H9 (cell line): Measurements from ENCODE around the gene DNAJC10. TPM values are rescaled to one million over a fixed set of nuclear protein-coding genes. Genes with fewer than 3 reads are reported as not detected.

Source experiments
- DNase-seq: peaks from one replicate; pipeline ENCODE4 v3.0.0-alpha.2; 2017
- H2AFZ ChIP-seq: one replicate; pipeline ENCODE4 v1.6.1; 2013; ENCODE audit warnings: mild to moderate bottlenecking, low read length, control low read depth, moderate library complexity
- H2AK5ac ChIP-seq: 2 replicates; pipeline ENCODE4 v1.6.1; 2013; ENCODE audit warnings: low read length, control low read depth, mixed read lengths; ENCODE audit not compliant: insufficient read length
- H2BK120ac ChIP-seq: one replicate; pipeline ENCODE4 v1.6.1; 2013; ENCODE audit warnings: low read depth, mild to moderate bottlenecking, low read length, control low read depth, inconsistent platforms; ENCODE audit not compliant: poor library complexity, severe bottlenecking
- H2BK12ac ChIP-seq: 2 replicates; pipeline ENCODE4 v1.6.1; 2013; ENCODE audit warnings: low read length, control low read depth, mixed read lengths, low read depth; ENCODE audit not compliant: insufficient read length
- H2BK15ac ChIP-seq: 2 replicates; pipeline ENCODE4 v1.6.1; 2013; ENCODE audit warnings: low read depth, low read length, control low read depth
- H2BK20ac ChIP-seq: one replicate; pipeline ENCODE4 v1.6.1; 2013; ENCODE audit warnings: low read depth, mild to moderate bottlenecking, low read length, control low read depth, inconsistent platforms; ENCODE audit not compliant: poor library complexity, severe bottlenecking
- H2BK5ac ChIP-seq: 2 replicates; pipeline ENCODE4 v1.6.1; 2013; ENCODE audit warnings: low read length, control low read depth, mixed read lengths; ENCODE audit not compliant: insufficient read length
- H3K14ac ChIP-seq: 2 replicates; pipeline ENCODE4 v1.6.1; 2013; ENCODE audit warnings: low read length, control low read depth; ENCODE audit not compliant: insufficient read depth
- H3K18ac ChIP-seq: 2 replicates; pipeline ENCODE4 v1.6.1; 2013; ENCODE audit warnings: low read depth, mild to moderate bottlenecking, mixed read lengths, low read length, control low read depth; ENCODE audit not compliant: insufficient read length
- H3K23ac ChIP-seq: 2 replicates; pipeline ENCODE4 v1.6.1; 2013; ENCODE audit warnings: low read length, control low read depth, mixed read lengths, low read depth; ENCODE audit not compliant: insufficient read length
- H3K23me2 ChIP-seq: 2 replicates; pipeline ENCODE4 v1.6.1; 2013; ENCODE audit warnings: low read depth, mild to moderate bottlenecking, mixed read lengths, low read length, control low read depth; ENCODE audit not compliant: insufficient read length, poor library complexity, severe bottlenecking
- H3K27ac ChIP-seq: 2 replicates; pipeline ENCODE4 v1.5.1; 2013; ENCODE audit warnings: low read length, control low read depth, mixed read lengths, low read depth; ENCODE audit not compliant: insufficient read length
- H3K27me3 ChIP-seq: 2 replicates; pipeline ENCODE4 v1.6.1; 2013; ENCODE audit warnings: low read length, control low read depth, inconsistent platforms; ENCODE audit not compliant: insufficient read depth
- H3K4ac ChIP-seq: 2 replicates; pipeline ENCODE4 v1.6.1; 2013; ENCODE audit warnings: low read depth, mild to moderate bottlenecking, control low read depth, inconsistent platforms, low read length, moderate library complexity
- H3K4me1 ChIP-seq: 2 replicates; pipeline ENCODE4 v1.6.1; 2013; ENCODE audit warnings: low read length, control low read depth, inconsistent platforms; ENCODE audit not compliant: insufficient read depth
- H3K4me2 ChIP-seq: 2 replicates; pipeline ENCODE4 v1.6.1; 2013; ENCODE audit warnings: low read length, control low read depth, mixed read lengths; ENCODE audit not compliant: insufficient read length, insufficient read depth
- H3K56ac ChIP-seq: 2 replicates; pipeline ENCODE4 v1.6.1; 2013; ENCODE audit warnings: low read depth, mild to moderate bottlenecking, mixed read lengths, low read length, control low read depth; ENCODE audit not compliant: insufficient read length
- H3K79me1 ChIP-seq: 2 replicates; pipeline ENCODE4 v1.6.1; 2013; ENCODE audit warnings: low read depth, mild to moderate bottlenecking, moderate library complexity, low read length, control low read depth, inconsistent platforms; ENCODE audit not compliant: insufficient read depth, poor library complexity, severe bottlenecking
- H3K79me2 ChIP-seq: 2 replicates; pipeline ENCODE4 v1.6.1; 2013; ENCODE audit warnings: low read length, control low read depth, inconsistent platforms; ENCODE audit not compliant: insufficient read depth
- H3K9ac ChIP-seq: 2 replicates; pipeline ENCODE4 v1.6.1; 2013; ENCODE audit warnings: low read length, control low read depth, mixed read lengths; ENCODE audit not compliant: insufficient read length; ENCODE audit errors: extremely low read depth
- H3K9me3 ChIP-seq: one replicate; pipeline ENCODE4 v1.6.1; 2013; ENCODE audit warnings: low read depth, low read length, inconsistent platforms; ENCODE audit not compliant: control insufficient read depth
- H3T11ph ChIP-seq: one replicate; pipeline ENCODE4 v1.6.1; 2013; ENCODE audit warnings: mild to moderate bottlenecking, low read length, control low read depth, inconsistent platforms
- H4K20me1 ChIP-seq: one replicate; pipeline ENCODE4 v1.6.1; 2013; ENCODE audit not compliant: control insufficient read depth, insufficient read length, insufficient read depth
- H4K5ac ChIP-seq: 2 replicates; pipeline ENCODE4 v1.6.1; 2013; ENCODE audit warnings: low read depth, mild to moderate bottlenecking, mixed read lengths, low read length, control low read depth; ENCODE audit not compliant: insufficient read length
- H4K8ac ChIP-seq: replicated peaks from 2 replicates; pipeline ENCODE4 v1.6.1; 2013; ENCODE audit warnings: low read length, control low read depth, mixed read lengths, low read depth; ENCODE audit not compliant: insufficient read length
- H4K91ac ChIP-seq: 2 replicates; pipeline ENCODE4 v1.6.1; 2013; ENCODE audit warnings: low read depth, mild to moderate bottlenecking, moderate library complexity, mixed read lengths, low read length, control low read depth; ENCODE audit not compliant: insufficient read length
- H3K27ac Mint-ChIP-seq, 3 experiments: 2 replicates in 2 of 3; 3 replicates in 1 of 3; pipeline ENCODE4 v1.8.0; 2020 to 2021; ENCODE audit warnings: mixed read lengths in 3 of 3, mild to moderate bottlenecking in 1 of 3, moderate library complexity in 1 of 3
- H3K27me3 Mint-ChIP-seq: 2 replicates; pipeline ENCODE4 v1.8.0; 2021; ENCODE audit warnings: low read depth, mild to moderate bottlenecking, moderate library complexity, mixed read lengths
- H3K36me3 Mint-ChIP-seq, 3 experiments: 2 replicates in 2 of 3; 3 replicates in 1 of 3; pipeline ENCODE4 v1.8.0; 2020 to 2021; ENCODE audit warnings: low read depth in 3 of 3, mixed read lengths in 3 of 3; ENCODE audit not compliant: insufficient read depth in 1 of 3
- H3K4me1 Mint-ChIP-seq, 2 experiments: 2 replicates each; pipeline ENCODE4 v1.8.0; 2020; ENCODE audit warnings: mixed read lengths in 2 of 2
- H3K4me3 Mint-ChIP-seq, 2 experiments: 2 replicates in 1 of 2; 3 replicates in 1 of 2; pipeline ENCODE4 v1.8.0; 2020 to 2021; ENCODE audit warnings: mild to moderate bottlenecking in 2 of 2, mixed read lengths in 2 of 2, moderate library complexity in 1 of 2
- H3K9me3 Mint-ChIP-seq, 2 experiments: 2 replicates in 1 of 2; 3 replicates in 1 of 2; pipeline ENCODE4 v1.8.0; 2020; ENCODE audit warnings: mild to moderate bottlenecking in 2 of 2, mixed read lengths in 2 of 2, moderate library complexity in 1 of 2
- CTCF ChIP-seq: fragments of 200-600 bp; sonication (generic); conservative IDR thresholded peaks from 3 replicates; pipeline ENCODE4 v1.8.0; 2021; ENCODE audit warnings: antibody characterized with exemption, mild to moderate bottlenecking
- WGBS: extraction: QIAGEN DNeasy Blood & Tissue Kit; methylation state at CpG from one replicate; pipeline ENCODE4 v1.1.7; 2013; ENCODE audit warnings: missing lambda C conversion rate, low lambda C conversion rate, mixed read lengths; ENCODE audit not compliant: insufficient read length; ENCODE audit errors: extremely low coverage; 5-methylcytosine and 5-hydroxymethylcytosine counted together
- total RNA-seq: library from RNA; stranded (reverse); gene quantifications from 2 replicates; pipeline ENCODE4 v1.2.1, GENCODE V29; 2021

Gene DNAJC10
- total RNA-seq, 1 experiment from 2014 or later = 129 TPM

DNA sequence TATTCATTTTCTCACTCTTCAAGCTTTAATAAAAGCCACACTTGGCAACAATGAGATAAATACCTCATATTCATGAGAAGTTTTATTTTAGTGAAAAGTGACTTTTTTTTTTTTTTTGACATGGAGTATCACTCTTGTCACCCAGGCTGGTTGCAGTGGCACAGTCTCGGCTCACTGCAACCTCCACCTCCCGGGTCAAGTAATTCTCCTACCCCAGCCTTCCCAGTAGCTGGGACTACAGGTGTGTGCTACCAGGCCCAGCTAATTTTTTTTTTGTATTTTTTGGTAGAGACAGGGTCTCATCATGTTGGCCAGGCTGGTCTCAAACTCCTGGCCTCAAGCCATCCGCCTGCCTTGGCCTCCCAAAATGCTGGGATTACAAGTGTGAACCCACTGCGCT is 103.4 kb downstream of the DNAJC10 start:
- no peaks in the 10 kb centered on the region for H3K9me3 Mint-ChIP-seq
- Histone ChIP-seq H3K4me1 (peaks cover 8% of the 10 kb centered on the region; the same call in 1 of the 2 replicates), H3K56ac (no peak overlapping the region), H3K4me2 (peak overlapping the region; percentile 13), H3K9ac (no peak overlapping the region), H4K8ac (no peak overlapping the region), H3K23me2 (no peaks in the 10 kb centered on the region), H3K27me3 (no peaks in the 10 kb centered on the region), H2BK12ac (no peak overlapping the region), H3K79me1 (no peaks in the 10 kb centered on the region), H2BK20ac (no peak overlapping the region), H4K91ac (no peak overlapping the region), H4K5ac (no peak overlapping the region), H3K27ac (no peak overlapping the region), H3K79me2 (no peaks in the 10 kb centered on the region), H2AK5ac (no peak overlapping the region), H3T11ph (no peak overlapping the region), H2AFZ (no peak overlapping the region), H3K18ac (no peak overlapping the region), H3K9me3 (no peaks in the 10 kb centered on the region), H2BK5ac (no peak overlapping the region), H2BK15ac (no peak overlapping the region), H3K23ac (no peak overlapping the region), H4K20me1 (no peaks in the 10 kb centered on the region), H3K14ac (no peak overlapping the region), H2BK120ac (no peak overlapping the region), H3K4ac (no peak overlapping the region)
- H3K36me3 Mint-ChIP-seq = no peaks in the 10 kb centered on the region
- H3K4me3 Mint-ChIP-seq = no peak overlapping the region
- peaks cover 30 to 37% of the 10 kb centered on the region in 2 experiments for H3K4me1 Mint-ChIP-seq
- peaks cover 2% of the 10 kb centered on the region; the same call in 1 of the 2 replicates for H3K27me3 Mint-ChIP-seq
- DNase-seq = no peak
- TF ChIP-seq CTCF = no peak
- H3K27ac Mint-ChIP-seq = peak overlapping the region; percentile 20 to 98 (median 44); a peak in 3 of 7 replicates
- no CpG with 5 or more reads among the region's 4 CpGs for WGBS
